Glutamatergic neuron (in vitro differentiated cells): ENCODE data around the gene CCDC177. TPM values are rescaled to one million over a fixed set of nuclear protein-coding genes. Genes with fewer than 3 reads are reported as not detected.

Experiments
- DNase-seq: peaks from one replicate; pipeline ENCODE4 v3.0.0; 2022
- H3K27ac Mint-ChIP-seq: one replicate; pipeline ENCODE4 v1.8.0; 2020; ENCODE audit warnings: mild to moderate bottlenecking, mixed read lengths, inconsistent platforms; ENCODE audit not compliant: unreplicated experiment
- H3K27me3 Mint-ChIP-seq: one replicate; pipeline ENCODE4 v1.8.0; 2020; ENCODE audit warnings: mild to moderate bottlenecking, moderate library complexity, mixed read lengths, inconsistent platforms; ENCODE audit not compliant: unreplicated experiment
- H3K36me3 Mint-ChIP-seq: one replicate; pipeline ENCODE4 v1.8.0; 2020; ENCODE audit warnings: mild to moderate bottlenecking, mixed read lengths, inconsistent platforms; ENCODE audit not compliant: unreplicated experiment
- H3K4me1 Mint-ChIP-seq: one replicate; pipeline ENCODE4 v1.8.0; 2020; ENCODE audit warnings: mild to moderate bottlenecking, low read depth, mixed read lengths, inconsistent platforms; ENCODE audit not compliant: unreplicated experiment
- H3K4me3 Mint-ChIP-seq: one replicate; pipeline ENCODE4 v1.8.0; 2020; ENCODE audit warnings: mild to moderate bottlenecking, mixed read lengths, inconsistent platforms; ENCODE audit not compliant: unreplicated experiment
- H3K9me3 Mint-ChIP-seq: one replicate; pipeline ENCODE4 v1.8.0; 2020; ENCODE audit warnings: mild to moderate bottlenecking, moderate library complexity, mixed read lengths, inconsistent platforms; ENCODE audit not compliant: unreplicated experiment
- total RNA-seq: library from RNA; stranded (reverse); fragmentation: NEBNext Ultra II Directional; extraction: Animal tissue kit (Norgen Biotek cat#: 25700); gene quantifications from one replicate; pipeline ENCODE4 v1.2.1, GENCODE V29; 2021; ENCODE audit not compliant: unreplicated experiment
- TF ChIP-seq, protein P1 (sequence below): fragments of 200-600 bp; sonication (generic); IDR thresholded peaks from one replicate; pipeline ENCODE4 v1.5.0; 2021; ENCODE audit not compliant: partially characterized antibody, unreplicated experiment

CCDC177 gene
- total RNA-seq, 1 donor from 2014 or later, result 7.8 TPM

- DNase-seq, result no peak
- H3K4me1 Mint-ChIP-seq, result peaks cover 13% of the 10 kb centered on the region
- peak overlapping the region; percentile 15 for H3K4me3 Mint-ChIP-seq
- TF ChIP-seq, protein P1, sequence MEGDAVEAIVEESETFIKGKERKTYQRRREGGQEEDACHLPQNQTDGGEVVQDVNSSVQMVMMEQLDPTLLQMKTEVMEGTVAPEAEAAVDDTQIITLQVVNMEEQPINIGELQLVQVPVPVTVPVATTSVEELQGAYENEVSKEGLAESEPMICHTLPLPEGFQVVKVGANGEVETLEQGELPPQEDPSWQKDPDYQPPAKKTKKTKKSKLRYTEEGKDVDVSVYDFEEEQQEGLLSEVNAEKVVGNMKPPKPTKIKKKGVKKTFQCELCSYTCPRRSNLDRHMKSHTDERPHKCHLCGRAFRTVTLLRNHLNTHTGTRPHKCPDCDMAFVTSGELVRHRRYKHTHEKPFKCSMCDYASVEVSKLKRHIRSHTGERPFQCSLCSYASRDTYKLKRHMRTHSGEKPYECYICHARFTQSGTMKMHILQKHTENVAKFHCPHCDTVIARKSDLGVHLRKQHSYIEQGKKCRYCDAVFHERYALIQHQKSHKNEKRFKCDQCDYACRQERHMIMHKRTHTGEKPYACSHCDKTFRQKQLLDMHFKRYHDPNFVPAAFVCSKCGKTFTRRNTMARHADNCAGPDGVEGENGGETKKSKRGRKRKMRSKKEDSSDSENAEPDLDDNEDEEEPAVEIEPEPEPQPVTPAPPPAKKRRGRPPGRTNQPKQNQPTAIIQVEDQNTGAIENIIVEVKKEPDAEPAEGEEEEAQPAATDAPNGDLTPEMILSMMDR, result no peak
- H3K27me3 Mint-ChIP-seq, result peaks cover 14% of the 10 kb centered on the region
- no peak overlapping the region for H3K27ac Mint-ChIP-seq
- H3K9me3 Mint-ChIP-seq, result peaks cover 14% of the 10 kb centered on the region
- H3K36me3 Mint-ChIP-seq, result peaks cover 24% of the 10 kb centered on the region
Observed at GRCh38 chr14:69571449-69572029, 3.1 kb downstream of the CCDC177 start.

DNA sequence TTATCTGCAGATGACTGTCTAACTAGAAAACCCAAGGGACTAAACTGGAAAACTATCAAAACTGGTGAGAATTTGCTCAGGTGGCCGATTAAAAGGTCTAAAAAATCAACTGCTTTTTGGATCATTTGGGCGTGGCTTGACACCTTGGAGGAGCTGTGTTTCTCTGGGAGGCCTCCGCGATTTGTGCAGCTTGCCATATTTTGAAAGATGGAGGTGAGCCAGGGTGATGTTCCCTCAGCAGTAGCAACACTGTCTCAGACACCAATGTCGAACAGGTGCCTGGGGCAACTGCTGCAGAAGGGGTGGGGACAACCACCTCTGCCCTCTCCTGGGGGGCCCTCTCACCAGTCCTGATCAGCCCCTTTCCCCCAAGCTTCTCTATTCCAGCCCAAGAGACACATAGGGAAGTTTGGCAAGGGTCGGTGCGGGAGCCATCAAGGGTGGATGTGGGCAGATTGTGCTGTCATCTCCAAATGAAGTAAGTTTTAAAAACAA, 3.8 kb downstream of the CCDC177 start:
- H3K27me3 Mint-ChIP-seq, result peaks cover 8% of the 10 kb centered on the region
- no peak for DNase-seq
- peak overlapping the region; percentile 42 for H3K4me3 Mint-ChIP-seq
- no peak overlapping the region for H3K27ac Mint-ChIP-seq
- peaks cover 13% of the 10 kb centered on the region for H3K4me1 Mint-ChIP-seq
- H3K36me3 Mint-ChIP-seq, result peaks cover 20% of the 10 kb centered on the region
- H3K9me3 Mint-ChIP-seq, result peaks cover 11% of the 10 kb centered on the region
- TF ChIP-seq, protein P1, result no peak

GRCh38 chr14:69569859-69570258, 4.8 kb downstream of the CCDC177 start:
- peak overlapping the region; percentile 28 for H3K27ac Mint-ChIP-seq
- DNase-seq, result no peak
- TF ChIP-seq, protein P1, result no peak

DNA sequence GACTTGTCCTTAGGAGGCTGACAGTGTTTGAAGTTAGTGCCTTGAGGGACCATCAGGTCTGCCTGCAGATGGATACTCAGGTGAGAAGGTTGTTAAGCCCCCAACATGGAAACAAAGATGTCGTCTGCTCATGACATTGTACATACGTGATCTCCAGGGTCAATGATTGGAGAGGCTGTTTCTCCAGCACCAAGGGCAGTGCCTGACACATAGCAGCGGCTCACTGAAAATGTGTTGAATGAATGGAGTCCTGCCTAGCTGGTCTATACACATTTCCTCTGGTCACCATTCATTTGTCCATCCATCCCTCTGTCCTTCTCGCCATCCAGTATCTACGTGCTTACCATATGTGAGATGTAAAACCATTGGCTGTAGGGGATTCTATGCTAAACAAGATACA, 7.1 kb downstream of the CCDC177 start:
- TF ChIP-seq, protein P1, result no peak
- no peak overlapping the region for H3K4me3 Mint-ChIP-seq
- no peak overlapping the region for H3K27ac Mint-ChIP-seq
- H3K36me3 Mint-ChIP-seq, result peaks cover 16% of the 10 kb centered on the region
- DNase-seq, result no peak
- H3K4me1 Mint-ChIP-seq, result peaks cover 11% of the 10 kb centered on the region
- H3K27me3 Mint-ChIP-seq, result peaks cover 6% of the 10 kb centered on the region
- H3K9me3 Mint-ChIP-seq, result peaks cover 6% of the 10 kb centered on the region

More at GRCh38 chr14:69569859-69570258, 4.8 kb downstream of the CCDC177 start:
- H3K4me1 Mint-ChIP-seq, result peaks cover 11% of the 10 kb centered on the region
- peaks cover 9% of the 10 kb centered on the region for H3K27me3 Mint-ChIP-seq
- peak overlapping the region; percentile 55 for H3K4me3 Mint-ChIP-seq
- peaks cover 16% of the 10 kb centered on the region for H3K36me3 Mint-ChIP-seq
- H3K9me3 Mint-ChIP-seq, result peaks cover 8% of the 10 kb centered on the region

DNA sequence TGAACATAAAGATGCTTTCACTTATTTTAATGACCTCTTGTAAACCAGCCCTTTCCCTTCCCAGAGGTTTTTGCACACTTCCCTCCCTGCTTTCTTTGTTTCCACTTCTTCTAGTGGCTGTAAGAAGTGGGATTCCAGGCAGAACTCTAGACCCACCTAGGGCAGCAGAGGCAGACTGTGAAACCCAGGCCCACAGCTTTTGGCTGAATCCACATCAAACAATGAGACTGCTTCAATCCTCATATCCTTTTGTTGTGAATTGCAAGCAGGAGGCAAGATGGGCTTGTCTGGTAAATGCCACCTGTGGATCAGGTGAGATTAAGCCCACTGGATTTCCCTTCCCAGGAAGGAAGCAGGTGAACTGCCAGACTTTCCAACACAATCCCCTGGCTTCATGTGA, 12.8 kb downstream of the CCDC177 start:
- Mint-ChIP-seq H3K9me3 (peaks cover 11% of the 10 kb centered on the region), H3K4me3 (no peak overlapping the region), H3K36me3 (no peaks in the 10 kb centered on the region), H3K27me3 (peaks cover 6% of the 10 kb centered on the region), H3K4me1 (peaks cover 21% of the 10 kb centered on the region), H3K27ac (peak overlapping the region; percentile 10)
- TF ChIP-seq, protein P1, result no peak
- no peak for DNase-seq
